Spleen (tissue), 11 donors: ENCODE data around the gene RITA1. TPM values are rescaled to one million over a fixed set of nuclear protein-coding genes. Genes with fewer than 3 reads are reported as not detected.

Experiments
- DNase-seq: peaks from one replicate; pipeline ENCODE4 v3.0.0-alpha.2; 2020
- H3K27ac ChIP-seq, 8 donors: fragments of 200-600 bp; sonication (generic) in 7 of 8; 1 replicate in 4 of 8; 2 replicates in 4 of 8; pipeline versions ENCODE4 v1.5.0 to v1.8.0; 2016 to 2021; ENCODE audit warnings: inconsistent platforms in 4 of 8, mild to moderate bottlenecking in 4 of 8, moderate library complexity in 1 of 8
- H3K27me3 ChIP-seq, 7 donors: fragments of 200-600 bp; sonication (generic) in 6 of 7; replicated peaks in 1 of 7; 1 replicate in 4 of 7; 2 replicates in 3 of 7; pipeline versions ENCODE4 v1.5.0 to v1.8.0; 2016 to 2021; ENCODE audit warnings: inconsistent platforms in 3 of 7, mild to moderate bottlenecking in 1 of 7
- H3K36me3 ChIP-seq, 6 donors: fragments of 200-600 bp; sonication (generic) in 5 of 6; 1 replicate in 4 of 6; 2 replicates in 2 of 6; pipeline versions ENCODE4 v1.5.0 to v1.8.0; 2016 to 2021; ENCODE audit warnings: inconsistent platforms in 2 of 6
- H3K4me1 ChIP-seq, 6 donors: fragments of 200-600 bp; sonication (generic) in 5 of 6; 1 replicate in 3 of 6; 2 replicates in 3 of 6; pipeline versions ENCODE4 v1.5.0 to v1.8.0; 2016 to 2021; ENCODE audit warnings: inconsistent platforms in 3 of 6
- H3K4me3 ChIP-seq, 8 donors: fragments of 200-600 bp; sonication (generic) in 7 of 8; 1 replicate in 4 of 8; 2 replicates in 4 of 8; pipeline versions ENCODE4 v1.5.0 to v1.8.0; 2016 to 2021; ENCODE audit warnings: inconsistent platforms in 4 of 8, mild to moderate bottlenecking in 4 of 8, moderate library complexity in 2 of 8
- H3K9me3 ChIP-seq, 8 donors: fragments of 200-600 bp; sonication (generic) in 7 of 8; 1 replicate in 4 of 8; 2 replicates in 4 of 8; pipeline versions ENCODE4 v1.5.0 to v1.8.0; 2016 to 2021; ENCODE audit warnings: inconsistent platforms in 4 of 8
- POLR2A ChIP-seq, 3 donors: fragments of 450-650 bp; IDR thresholded peaks; one replicate each; pipeline ENCODE4 v1.5.1; 2017; ENCODE audit warnings: antibody characterized with exemption in 3 of 3, mild to moderate bottlenecking in 1 of 3
- POLR2AphosphoS5 ChIP-seq, 3 donors: sonication (generic); formaldehyde crosslinking; IDR thresholded peaks; one replicate each; pipeline ENCODE4 v1.5.1; 2017; ENCODE audit warnings: antibody characterized with exemption in 3 of 3
- WGBS, 5 donors: extraction: QIAGEN DNeasy Blood & Tissue Kit in 3 of 5; methylation state at CpG; one replicate each; pipeline versions ENCODE4 v1.1.5 to v1.1.7; 2013 to 2018; 5-methylcytosine and 5-hydroxymethylcytosine counted together
- intact Hi-C: fragments of 100-400 bp; cut with DNase I; formaldehyde crosslinking; loops from one replicate; pipeline ENCODE4 v1.15.0; 2023; ENCODE audit warnings: low total_unique reads
- polyA plus RNA-seq, 3 donors: library from polyadenylated mRNA; stranded (reverse); fragments of 200-250 nt; gene quantifications; one replicate each; pipeline ENCODE4 v1.2.1, GENCODE V29; 2013
- total RNA-seq, 7 donors: library from RNA; depleted of rRNA in 3 of 7; stranded (reverse); fragments of >200 nt in 3 of 7; fragmentation: NEBNext Ultra II Directional in 4 of 7; extraction: Animal tissue kit (Norgen Biotek cat#: 25700) in 4 of 7; gene quantifications; one replicate each; pipeline versions ENCODE4 v1.1.0 to v1.2.1, GENCODE V29; 2016 to 2021
- TF ChIP-seq, protein P1 (sequence below), 11 experiments: fragments of 200-600 bp in 7 of 11; fragments of 450-650 bp in 4 of 11; sonication (generic) in 4 of 11; IDR thresholded peaks in 8 of 11; conservative IDR thresholded peaks in 3 of 11; 1 replicate in 7 of 11; 2 replicates in 4 of 11; pipeline versions ENCODE4 v1.4.0 to v1.8.0; 2016 to 2021; ENCODE audit warnings: antibody characterized with exemption in 11 of 11, inconsistent platforms in 4 of 11, mild to moderate bottlenecking in 1 of 11
- donor health status: healthy with polysubstance abuse.
- donor health status: DM: no; HTN: no; CAD: no; lungs with moderate emphysema.
- donor health status: DM: no; HTN: no; CAD: no.
- donor health status: Bipolar disorder and iron deficiency.
- donor health status: healthy.
- donor health status: DM: no; HTN: no; CAD: no.
- donor health status: DM: yes; HTN: yes; CAD: no.

RITA1 gene
- total and polyA plus RNA-seq, 10 donors = 9.0 to 15.6 (median 12.4) TPM

GRCh38 chr12:113221997-113222729, 36.6 kb downstream of the RITA1 start:
- Histone ChIP-seq H3K36me3 (peaks cover 0 to 13% (median 6%) of the 10 kb centered on the region in 6 donors), H3K27me3 (no peaks in the 10 kb centered on the region), H3K27ac (peak overlapping the region; percentile 89 to 98 (median 93)), H3K4me1 (peaks cover 28 to 79% (median 57%) of the 10 kb centered on the region in 6 donors), H3K4me3 (peak overlapping the region; percentile 75 to 95 (median 89)), H3K9me3 (no peaks in the 10 kb centered on the region)
- WGBS, 5 donors = 20 to 31% (median 24%) methylated on average over 11 to 12 of the region's 12 CpGs
- peak; percentile 41 for DNase-seq
- intact Hi-C loops = no loop called here
- TF ChIP-seq POLR2AphosphoS5 (IDR thresholded peaks at IDR 0.05) (no peak), POLR2A (IDR thresholded peaks at IDR 0.05) (no peak)

DNA sequence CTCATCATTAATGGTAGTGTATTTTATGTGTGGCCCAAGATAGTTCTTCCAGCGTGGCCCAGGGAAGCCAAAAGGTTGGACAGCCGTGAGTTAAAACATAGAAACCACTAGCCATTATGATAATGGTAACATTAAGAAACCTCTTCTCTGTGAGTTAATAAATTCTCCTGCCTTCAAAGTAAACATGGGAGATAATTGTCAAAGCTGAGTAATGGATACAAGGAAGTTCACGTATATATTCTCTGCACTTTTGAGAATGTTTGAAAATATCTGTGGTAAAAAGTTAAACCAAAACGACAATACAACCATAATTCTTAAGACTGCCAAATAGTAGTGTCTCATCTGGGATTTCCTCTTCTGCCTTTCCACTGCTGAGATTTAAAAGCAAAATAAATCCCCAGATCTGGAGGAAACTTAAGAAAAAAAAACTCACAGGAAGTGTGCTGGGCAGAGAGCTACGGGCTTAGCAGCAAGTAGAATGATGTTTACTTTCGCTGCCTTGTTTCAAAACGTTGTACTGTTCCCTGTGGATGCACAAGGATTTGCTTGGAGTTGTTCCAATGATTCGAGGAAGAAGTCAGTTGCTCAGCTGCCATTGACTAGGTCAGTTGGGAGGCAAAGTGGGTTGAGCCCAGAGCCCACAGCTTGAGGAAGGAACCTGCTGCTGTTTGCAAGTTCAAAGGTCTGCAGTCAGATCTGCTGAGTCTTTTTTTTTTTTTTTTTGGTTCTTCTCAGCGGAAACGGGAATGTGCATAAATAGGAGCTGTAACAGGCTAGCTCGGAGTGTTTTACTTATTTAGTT, 37.4 kb downstream of the RITA1 start:
- H3K27ac ChIP-seq = peak overlapping the region; percentile 89 to 98 (median 93)
- peaks cover 28 to 79% (median 58%) of the 10 kb centered on the region in 6 donors for H3K4me1 ChIP-seq
- no peaks in the 10 kb centered on the region for H3K9me3 ChIP-seq
- DNase-seq = peak; percentile 78
- H3K4me3 ChIP-seq = peak overlapping the region; percentile 75 to 95 (median 89)
- WGBS, 5 donors = 11 to 16% (median 13%) methylated on average over 11 of the region's 11 CpGs
- H3K36me3 ChIP-seq = peaks cover 0 to 20% (median 9%) of the 10 kb centered on the region in 6 donors
- TF ChIP-seq, protein P1, sequence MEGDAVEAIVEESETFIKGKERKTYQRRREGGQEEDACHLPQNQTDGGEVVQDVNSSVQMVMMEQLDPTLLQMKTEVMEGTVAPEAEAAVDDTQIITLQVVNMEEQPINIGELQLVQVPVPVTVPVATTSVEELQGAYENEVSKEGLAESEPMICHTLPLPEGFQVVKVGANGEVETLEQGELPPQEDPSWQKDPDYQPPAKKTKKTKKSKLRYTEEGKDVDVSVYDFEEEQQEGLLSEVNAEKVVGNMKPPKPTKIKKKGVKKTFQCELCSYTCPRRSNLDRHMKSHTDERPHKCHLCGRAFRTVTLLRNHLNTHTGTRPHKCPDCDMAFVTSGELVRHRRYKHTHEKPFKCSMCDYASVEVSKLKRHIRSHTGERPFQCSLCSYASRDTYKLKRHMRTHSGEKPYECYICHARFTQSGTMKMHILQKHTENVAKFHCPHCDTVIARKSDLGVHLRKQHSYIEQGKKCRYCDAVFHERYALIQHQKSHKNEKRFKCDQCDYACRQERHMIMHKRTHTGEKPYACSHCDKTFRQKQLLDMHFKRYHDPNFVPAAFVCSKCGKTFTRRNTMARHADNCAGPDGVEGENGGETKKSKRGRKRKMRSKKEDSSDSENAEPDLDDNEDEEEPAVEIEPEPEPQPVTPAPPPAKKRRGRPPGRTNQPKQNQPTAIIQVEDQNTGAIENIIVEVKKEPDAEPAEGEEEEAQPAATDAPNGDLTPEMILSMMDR (IDR thresholded peaks at IDR 0.05 in 8 of 11, conservative IDR thresholded peaks at IDR 0.05 in 3 of 11) = peak in 1 of 11 experiments; percentile 23
- TF ChIP-seq POLR2A (IDR thresholded peaks at IDR 0.05) (peak in 1 of 3 donors; percentile 16), POLR2AphosphoS5 (IDR thresholded peaks at IDR 0.05) (peak in 1 of 3 donors; percentile 76)
- no peaks in the 10 kb centered on the region for H3K27me3 ChIP-seq
- intact Hi-C loops = no loop called here

GRCh38 chr12:113224955-113225354, 39.4 kb downstream of the RITA1 start:
- 96 to 100% (median 97%) methylated on average over 4 of the region's 4 CpGs for WGBS, 5 donors
- DNase-seq = peak; percentile 6
- no peak overlapping the region for H3K4me3 ChIP-seq

More at GRCh38 chr12:113224955-113225354, 39.4 kb downstream of the RITA1 start:
- Histone ChIP-seq H3K9me3 (no peaks in the 10 kb centered on the region), H3K4me1 (peaks cover 31 to 95% (median 78%) of the 10 kb centered on the region in 6 donors), H3K36me3 (peaks cover 0 to 31% (median 9%) of the 10 kb centered on the region in 6 donors), H3K27ac (peak overlapping the region in 3 of 8 donors; percentile 93 to 98 (median 95)), H3K27me3 (no peaks in the 10 kb centered on the region)
- intact Hi-C loops = no loop called here
- TF ChIP-seq POLR2A (IDR thresholded peaks at IDR 0.05) = no peak
- TF ChIP-seq POLR2AphosphoS5 (IDR thresholded peaks at IDR 0.05) = no peak
- TF ChIP-seq, protein P1 (IDR thresholded peaks at IDR 0.05 in 8 of 11, conservative IDR thresholded peaks at IDR 0.05 in 3 of 11) = no peak
